Stimulated activated CD8-positive, alpha-beta memory T cell treated with anti-CD3 and anti-CD28 coated beads, Interleukin-4, amount 100 ng/mL, for 24 hours (primary cell): ENCODE data around the gene ZNF12.
"Not testable (repeated sequence)": the region's sequence is repeated elsewhere in the genome, so short reads cannot be mapped to it uniquely, and the experiment has no call there.

Experiments used
- DNase-seq: peaks from one replicate; pipeline ENCODE4 v3.0.0-alpha.2; 2020; ENCODE audit warnings: low read depth

Gene ZNF12

GRCh38 chr7:6691609-6692106 lies 15.1 kb downstream of the ZNF12 start:
- DNase-seq: no peak

- no peak for DNase-seq
Observed at GRCh38 chr7:6691103-6691502, 15.6 kb downstream of the ZNF12 start.

GRCh38 chr7:6680146-6680545 lies 26.6 kb downstream of the ZNF12 start:
- DNase-seq: no peak

GRCh38 chr7:6675807-6676405 lies 30.8 kb downstream of the ZNF12 start:
- DNase-seq: no peak

- DNase-seq: not testable (repeated sequence)
Observed at GRCh38 chr7:6670851-6671250, 35.9 kb downstream of the ZNF12 start.

- DNase-seq: no peak
Observed at GRCh38 chr7:6658618-6659345, 48.0 kb downstream of the ZNF12 start.

GRCh38 chr7:6656413-6656812 lies 50.3 kb downstream of the ZNF12 start:
- DNase-seq: no peak

- no peak for DNase-seq
Observed at GRCh38 chr7:6655636-6656385, 50.9 kb downstream of the ZNF12 start.

GRCh38 chr7:6654842-6655610 lies 51.7 kb downstream of the ZNF12 start:
- no peak for DNase-seq

- DNase-seq: no peak
Observed at GRCh38 chr7:6654113-6654841, 52.5 kb downstream of the ZNF12 start.

GRCh38 chr7:6653071-6654003 lies 53.4 kb downstream of the ZNF12 start:
- no peak for DNase-seq

GRCh38 chr7:6652446-6653011 lies 54.2 kb downstream of the ZNF12 start:
- DNase-seq: no peak

- DNase-seq: no peak
Observed at GRCh38 chr7:6651851-6652445, 54.8 kb downstream of the ZNF12 start.

GRCh38 chr7:6650521-6651011 lies 56.2 kb downstream of the ZNF12 start:
- DNase-seq: no peak

- no peak for DNase-seq
Observed at GRCh38 chr7:6650086-6650485, 56.7 kb downstream of the ZNF12 start.

- no peak for DNase-seq
Observed at GRCh38 chr7:6649241-6649961, 57.3 kb downstream of the ZNF12 start.

GRCh38 chr7:6648815-6649104 lies 58.0 kb downstream of the ZNF12 start:
- DNase-seq: no peak

GRCh38 chr7:6648066-6648814 lies 58.5 kb downstream of the ZNF12 start:
- DNase-seq: no peak
